Measurements from ENCODE around the gene IGF1R. TPM values are rescaled to one million over a fixed set of nuclear protein-coding genes. Genes with fewer than 3 reads are reported as not detected.

Gene IGF1R
- total RNA-seq, 1 donor from 2014 or later: 97.7 TPM

GRCh38 chr15:98692213-98692612 lies 43.9 kb downstream of the IGF1R start:
- DNase-seq (ENCODE audit: extremely low spot score in 2 of 2): no peak
- Histone ChIP-seq H3K27me3 (no peaks in the 10 kb centered on the region), H3K9me3 (no peaks in the 10 kb centered on the region), H3K4me1 (peaks cover 99% of the 10 kb centered on the region), H3K27ac (no peak overlapping the region), H3K4me3 (no peak overlapping the region), H3K36me3 (no peaks in the 10 kb centered on the region)
- intact Hi-C loops (cut with DNase I): no loop called here
- TF ChIP-seq CTCF (IDR thresholded peaks at IDR 0.05) (no peak), POLR2A (IDR thresholded peaks at IDR 0.05) (no peak), POLR2AphosphoS5 (IDR thresholded peaks at IDR 0.05; ENCODE audit: insufficient read depth in 1 of 2, low read depth in 1 of 2) (no peak)

DNA sequence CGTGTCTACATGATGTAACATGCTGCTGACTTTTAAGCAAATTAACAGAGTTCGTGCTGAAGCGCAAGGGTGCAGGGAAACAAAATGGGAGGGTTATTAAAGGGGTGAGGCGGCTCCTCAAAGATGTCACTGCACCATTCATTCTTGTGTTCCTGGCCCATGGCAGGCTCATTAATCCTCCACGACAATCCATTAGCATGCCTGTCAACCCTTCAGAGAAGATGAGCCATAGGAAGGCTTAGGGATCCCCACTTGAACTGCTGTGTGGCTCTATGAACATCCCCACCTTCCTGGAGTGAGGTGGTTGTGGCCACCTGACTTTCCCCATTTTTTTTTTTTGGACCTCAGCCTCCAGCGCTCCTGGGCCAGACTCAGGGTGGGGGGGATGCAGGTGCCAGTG lies 45.8 kb downstream of the IGF1R start:
- peaks cover 99% of the 10 kb centered on the region for H3K4me1 ChIP-seq
- no peaks in the 10 kb centered on the region for H3K27me3 ChIP-seq
- no peak for TF ChIP-seq CTCF (IDR thresholded peaks at IDR 0.05)
- no peak for TF ChIP-seq POLR2A (IDR thresholded peaks at IDR 0.05)
- no peak for TF ChIP-seq POLR2AphosphoS5 (IDR thresholded peaks at IDR 0.05; ENCODE audit: insufficient read depth in 1 of 2, low read depth in 1 of 2)
- no peaks in the 10 kb centered on the region for H3K36me3 ChIP-seq
- no peak for DNase-seq (ENCODE audit: extremely low spot score in 2 of 2)
- intact Hi-C loops (cut with DNase I): no loop called here
- no peak overlapping the region for H3K27ac ChIP-seq
- H3K9me3 ChIP-seq: no peaks in the 10 kb centered on the region
- no peak overlapping the region for H3K4me3 ChIP-seq

DNA sequence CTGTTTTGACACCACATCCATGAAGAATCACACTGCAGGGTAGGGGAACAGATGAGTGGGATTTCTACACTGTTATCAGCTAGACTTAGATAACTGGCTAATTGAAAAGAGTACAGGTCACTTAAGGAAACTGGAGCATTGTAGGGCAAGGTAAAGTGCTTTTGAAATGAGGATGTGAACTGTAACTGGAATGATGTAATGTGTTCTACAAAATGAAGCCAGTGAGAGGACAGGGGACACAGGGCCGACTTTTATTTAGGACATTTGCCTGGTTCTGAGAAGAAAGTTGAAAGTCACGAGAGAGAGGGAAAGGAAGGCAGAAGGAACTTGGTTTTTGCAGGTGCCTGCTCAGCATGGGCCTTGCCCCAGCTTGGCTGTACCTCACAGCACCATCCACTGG lies 50.5 kb downstream of the IGF1R start:
- intact Hi-C loops (cut with DNase I): no loop called here
- Histone ChIP-seq H3K27me3 (no peaks in the 10 kb centered on the region), H3K27ac (no peak overlapping the region), H3K36me3 (no peaks in the 10 kb centered on the region), H3K9me3 (no peaks in the 10 kb centered on the region), H3K4me1 (peaks cover 86% of the 10 kb centered on the region), H3K4me3 (no peak overlapping the region)
- TF ChIP-seq POLR2AphosphoS5 (IDR thresholded peaks at IDR 0.05; ENCODE audit: insufficient read depth in 1 of 2, low read depth in 1 of 2): no peak
- TF ChIP-seq POLR2A (IDR thresholded peaks at IDR 0.05): no peak
- no peak for TF ChIP-seq CTCF (IDR thresholded peaks at IDR 0.05)
- DNase-seq (ENCODE audit: extremely low spot score in 2 of 2): no peak

DNA sequence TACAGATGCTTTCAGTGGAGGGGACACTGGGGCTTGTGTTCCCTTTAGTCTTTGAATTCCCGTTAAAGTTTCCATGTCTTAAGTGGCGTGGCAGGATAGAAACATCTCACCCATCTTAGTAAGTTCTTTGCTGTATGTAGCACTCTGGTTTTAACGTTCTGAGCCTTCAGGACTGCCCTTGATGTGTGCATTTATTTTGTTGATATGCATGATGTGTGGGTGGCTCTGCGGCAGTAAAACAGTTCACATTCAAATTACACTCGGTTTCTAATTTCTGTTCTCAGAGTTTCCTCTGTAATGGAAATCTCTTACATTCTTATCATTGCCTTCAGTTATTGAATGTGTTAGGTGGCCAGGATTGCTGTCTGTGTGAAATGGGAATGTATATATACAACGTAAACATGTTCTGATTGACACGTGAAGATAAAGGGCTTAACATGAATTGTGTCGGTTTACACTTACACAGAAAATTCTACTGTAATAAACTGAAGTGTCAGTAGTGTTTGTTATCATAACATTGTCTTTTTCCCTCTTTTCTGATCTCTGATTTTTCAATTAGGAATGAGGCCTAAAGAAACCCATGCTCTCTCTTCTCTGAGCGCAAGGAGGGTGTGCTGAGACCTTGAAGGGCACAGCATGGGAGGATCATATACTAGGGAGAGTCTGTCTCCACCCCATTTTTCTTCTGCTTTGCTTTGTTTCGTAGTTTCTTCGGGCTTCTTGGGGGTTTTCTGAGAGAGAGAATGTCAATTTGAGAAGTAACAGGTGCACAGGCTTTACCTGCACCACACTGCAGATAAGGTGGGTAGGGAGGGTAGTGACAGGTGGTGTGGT lies 51.5 kb downstream of the IGF1R start:
- DNase-seq (ENCODE audit: extremely low spot score in 2 of 2): no peak
- Histone ChIP-seq H3K27ac (no peak overlapping the region), H3K27me3 (no peaks in the 10 kb centered on the region), H3K4me3 (no peak overlapping the region), H3K9me3 (no peaks in the 10 kb centered on the region), H3K4me1 (peaks cover 86% of the 10 kb centered on the region), H3K36me3 (no peaks in the 10 kb centered on the region)
- intact Hi-C loops (cut with DNase I): no loop called here
- TF ChIP-seq POLR2AphosphoS5 (IDR thresholded peaks at IDR 0.05; ENCODE audit: insufficient read depth in 1 of 2, low read depth in 1 of 2): no peak
- no peak for TF ChIP-seq CTCF (IDR thresholded peaks at IDR 0.05)
- TF ChIP-seq POLR2A (IDR thresholded peaks at IDR 0.05): no peak

- no peak overlapping the region for H3K27ac ChIP-seq
- no peaks in the 10 kb centered on the region for H3K27me3 ChIP-seq
- H3K4me1 ChIP-seq: peaks cover 85% of the 10 kb centered on the region
- intact Hi-C loops (cut with DNase I): no loop called here
- no peak for TF ChIP-seq POLR2A (IDR thresholded peaks at IDR 0.05)
- no peaks in the 10 kb centered on the region for H3K36me3 ChIP-seq
- no peak overlapping the region for H3K4me3 ChIP-seq
- DNase-seq (ENCODE audit: extremely low spot score in 2 of 2): no peak
- H3K9me3 ChIP-seq: no peaks in the 10 kb centered on the region
Measured at GRCh38 chr15:98700519-98700918, 52.2 kb downstream of the IGF1R start.
